ENCODE data around the gene AAK1. TPM values are rescaled to one million over a fixed set of nuclear protein-coding genes. Genes with fewer than 3 reads are reported as not detected.
A peak's percentile ranks its signal among the peaks of the same experiment; 100 is the strongest.

The AAK1 gene
- total and polyA plus RNA-seq, 2 of the 13 experiments (the other 11 are each of a cell fraction or from before 2014, with no cell fraction given): 9.8 to 10.3 TPM

DNA sequence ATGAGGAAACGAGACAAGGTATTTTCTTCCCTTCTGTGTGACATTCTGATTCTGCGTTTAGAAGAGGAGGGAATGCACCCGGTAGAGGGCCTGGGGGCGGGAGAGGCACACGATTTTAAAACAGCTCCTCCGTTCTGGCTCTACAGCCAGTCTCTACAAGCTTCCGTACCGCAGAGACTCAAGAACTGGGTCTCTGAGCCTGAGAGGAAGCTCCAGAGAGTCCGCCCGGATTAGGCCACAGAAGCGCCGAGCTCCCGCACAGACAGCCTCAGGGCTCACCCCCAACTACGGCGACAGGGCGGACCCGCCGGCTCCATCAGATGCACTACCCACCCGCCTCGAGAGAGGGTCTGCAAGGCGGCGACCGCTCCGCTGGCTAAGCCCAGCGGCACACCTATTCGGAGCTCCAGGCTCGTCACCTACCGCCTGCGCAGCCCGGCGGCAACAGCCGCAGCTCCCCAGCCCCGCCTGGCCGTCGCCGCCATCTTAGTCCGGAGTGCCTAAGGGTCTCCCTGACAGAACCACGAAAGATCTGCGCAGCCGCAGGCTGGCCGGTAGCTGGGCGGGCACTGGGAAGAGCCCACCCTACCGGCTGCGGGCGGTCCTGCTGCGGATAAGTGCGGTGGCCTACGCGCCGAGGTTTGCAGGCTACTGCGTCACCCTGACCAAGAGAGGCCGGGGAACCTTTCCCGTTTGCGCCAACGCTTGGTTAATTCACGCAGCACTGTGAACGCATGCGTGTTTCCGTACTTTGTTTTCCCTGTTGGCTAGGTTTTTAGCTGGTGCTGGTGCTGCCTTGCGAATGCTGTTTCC is 206.4 kb downstream of the AAK1 start, which contains the start of gene NFU1 (continued):
- TF ChIP-seq, protein P1, sequence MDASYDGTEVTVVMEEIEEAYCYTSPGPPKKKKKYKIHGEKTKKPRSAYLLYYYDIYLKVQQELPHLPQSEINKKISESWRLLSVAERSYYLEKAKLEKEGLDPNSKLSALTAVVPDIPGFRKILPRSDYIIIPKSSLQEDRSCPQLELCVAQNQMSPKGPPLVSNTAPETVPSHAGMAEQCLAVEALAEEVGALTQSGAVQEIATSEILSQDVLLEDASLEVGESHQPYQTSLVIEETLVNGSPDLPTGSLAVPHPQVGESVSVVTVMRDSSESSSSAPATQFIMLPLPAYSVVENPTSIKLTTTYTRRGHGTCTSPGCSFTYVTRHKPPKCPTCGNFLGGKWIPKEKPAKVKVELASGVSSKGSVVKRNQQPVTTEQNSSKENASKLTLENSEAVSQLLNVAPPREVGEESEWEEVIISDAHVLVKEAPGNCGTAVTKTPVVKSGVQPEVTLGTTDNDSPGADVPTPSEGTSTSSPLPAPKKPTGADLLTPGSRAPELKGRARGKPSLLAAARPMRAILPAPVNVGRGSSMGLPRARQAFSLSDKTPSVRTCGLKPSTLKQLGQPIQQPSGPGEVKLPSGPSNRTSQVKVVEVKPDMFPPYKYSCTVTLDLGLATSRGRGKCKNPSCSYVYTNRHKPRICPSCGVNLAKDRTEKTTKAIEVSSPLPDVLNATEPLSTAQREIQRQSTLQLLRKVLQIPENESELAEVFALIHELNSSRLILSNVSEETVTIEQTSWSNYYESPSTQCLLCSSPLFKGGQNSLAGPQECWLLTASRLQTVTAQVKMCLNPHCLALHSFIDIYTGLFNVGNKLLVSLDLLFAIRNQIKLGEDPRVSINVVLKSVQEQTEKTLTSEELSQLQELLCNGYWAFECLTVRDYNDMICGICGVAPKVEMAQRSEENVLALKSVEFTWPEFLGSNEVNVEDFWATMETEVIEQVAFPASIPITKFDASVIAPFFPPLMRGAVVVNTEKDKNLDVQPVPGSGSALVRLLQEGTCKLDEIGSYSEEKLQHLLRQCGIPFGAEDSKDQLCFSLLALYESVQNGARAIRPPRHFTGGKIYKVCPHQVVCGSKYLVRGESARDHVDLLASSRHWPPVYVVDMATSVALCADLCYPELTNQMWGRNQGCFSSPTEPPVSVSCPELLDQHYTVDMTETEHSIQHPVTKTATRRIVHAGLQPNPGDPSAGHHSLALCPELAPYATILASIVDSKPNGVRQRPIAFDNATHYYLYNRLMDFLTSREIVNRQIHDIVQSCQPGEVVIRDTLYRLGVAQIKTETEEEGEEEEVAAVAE (CRISPR knock-in tag; IDR thresholded peaks at IDR 0.05; ENCODE audit: borderline replicate concordance): no peak
- TF ChIP-seq, protein P2, sequence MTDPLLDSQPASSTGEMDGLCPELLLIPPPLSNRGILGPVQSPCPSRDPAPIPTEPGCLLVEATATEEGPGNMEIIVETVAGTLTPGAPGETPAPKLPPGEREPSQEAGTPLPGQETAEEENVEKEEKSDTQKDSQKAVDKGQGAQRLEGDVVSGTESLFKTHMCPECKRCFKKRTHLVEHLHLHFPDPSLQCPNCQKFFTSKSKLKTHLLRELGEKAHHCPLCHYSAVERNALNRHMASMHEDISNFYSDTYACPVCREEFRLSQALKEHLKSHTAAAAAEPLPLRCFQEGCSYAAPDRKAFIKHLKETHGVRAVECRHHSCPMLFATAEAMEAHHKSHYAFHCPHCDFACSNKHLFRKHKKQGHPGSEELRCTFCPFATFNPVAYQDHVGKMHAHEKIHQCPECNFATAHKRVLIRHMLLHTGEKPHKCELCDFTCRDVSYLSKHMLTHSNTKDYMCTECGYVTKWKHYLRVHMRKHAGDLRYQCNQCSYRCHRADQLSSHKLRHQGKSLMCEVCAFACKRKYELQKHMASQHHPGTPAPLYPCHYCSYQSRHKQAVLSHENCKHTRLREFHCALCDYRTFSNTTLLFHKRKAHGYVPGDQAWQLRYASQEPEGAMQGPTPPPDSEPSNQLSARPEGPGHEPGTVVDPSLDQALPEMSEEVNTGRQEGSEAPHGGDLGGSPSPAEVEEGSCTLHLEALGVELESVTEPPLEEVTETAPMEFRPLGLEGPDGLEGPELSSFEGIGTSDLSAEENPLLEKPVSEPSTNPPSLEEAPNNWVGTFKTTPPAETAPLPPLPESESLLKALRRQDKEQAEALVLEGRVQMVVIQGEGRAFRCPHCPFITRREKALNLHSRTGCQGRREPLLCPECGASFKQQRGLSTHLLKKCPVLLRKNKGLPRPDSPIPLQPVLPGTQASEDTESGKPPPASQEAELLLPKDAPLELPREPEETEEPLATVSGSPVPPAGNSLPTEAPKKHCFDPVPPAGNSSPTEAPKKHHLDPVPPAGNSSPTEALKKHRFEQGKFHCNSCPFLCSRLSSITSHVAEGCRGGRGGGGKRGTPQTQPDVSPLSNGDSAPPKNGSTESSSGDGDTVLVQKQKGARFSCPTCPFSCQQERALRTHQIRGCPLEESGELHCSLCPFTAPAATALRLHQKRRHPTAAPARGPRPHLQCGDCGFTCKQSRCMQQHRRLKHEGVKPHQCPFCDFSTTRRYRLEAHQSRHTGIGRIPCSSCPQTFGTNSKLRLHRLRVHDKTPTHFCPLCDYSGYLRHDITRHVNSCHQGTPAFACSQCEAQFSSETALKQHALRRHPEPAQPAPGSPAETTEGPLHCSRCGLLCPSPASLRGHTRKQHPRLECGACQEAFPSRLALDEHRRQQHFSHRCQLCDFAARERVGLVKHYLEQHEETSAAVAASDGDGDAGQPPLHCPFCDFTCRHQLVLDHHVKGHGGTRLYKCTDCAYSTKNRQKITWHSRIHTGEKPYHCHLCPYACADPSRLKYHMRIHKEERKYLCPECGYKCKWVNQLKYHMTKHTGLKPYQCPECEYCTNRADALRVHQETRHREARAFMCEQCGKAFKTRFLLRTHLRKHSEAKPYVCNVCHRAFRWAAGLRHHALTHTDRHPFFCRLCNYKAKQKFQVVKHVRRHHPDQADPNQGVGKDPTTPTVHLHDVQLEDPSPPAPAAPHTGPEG (CRISPR knock-in tag; IDR thresholded peaks at IDR 0.05): peak; percentile 88
- TF ChIP-seq ZKSCAN8 (CRISPR knock-in tag; IDR thresholded peaks at IDR 0.05; ENCODE audit: borderline replicate concordance): peak; percentile 67
- TF ChIP-seq FOXA3 (CRISPR knock-in tag; IDR thresholded peaks at IDR 0.05): peak; percentile 42
- no peak for TF ChIP-seq ZNF20 (CRISPR knock-in tag; IDR thresholded peaks at IDR 0.05)
- TF ChIP-seq, protein P3, sequence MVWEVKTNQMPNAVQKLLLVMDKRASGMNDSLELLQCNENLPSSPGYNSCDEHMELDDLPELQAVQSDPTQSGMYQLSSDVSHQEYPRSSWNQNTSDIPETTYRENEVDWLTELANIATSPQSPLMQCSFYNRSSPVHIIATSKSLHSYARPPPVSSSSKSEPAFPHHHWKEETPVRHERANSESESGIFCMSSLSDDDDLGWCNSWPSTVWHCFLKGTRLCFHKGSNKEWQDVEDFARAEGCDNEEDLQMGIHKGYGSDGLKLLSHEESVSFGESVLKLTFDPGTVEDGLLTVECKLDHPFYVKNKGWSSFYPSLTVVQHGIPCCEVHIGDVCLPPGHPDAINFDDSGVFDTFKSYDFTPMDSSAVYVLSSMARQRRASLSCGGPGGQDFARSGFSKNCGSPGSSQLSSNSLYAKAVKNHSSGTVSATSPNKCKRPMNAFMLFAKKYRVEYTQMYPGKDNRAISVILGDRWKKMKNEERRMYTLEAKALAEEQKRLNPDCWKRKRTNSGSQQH (CRISPR knock-in tag; IDR thresholded peaks at IDR 0.05; ENCODE audit: low read depth): peak; percentile 91
- peak; percentile 19; the same call in 1 of the 2 replicates for TF ChIP-seq RCOR2 (CRISPR knock-in tag; IDR thresholded peaks at IDR 0.05)
- TF ChIP-seq, protein P4, sequence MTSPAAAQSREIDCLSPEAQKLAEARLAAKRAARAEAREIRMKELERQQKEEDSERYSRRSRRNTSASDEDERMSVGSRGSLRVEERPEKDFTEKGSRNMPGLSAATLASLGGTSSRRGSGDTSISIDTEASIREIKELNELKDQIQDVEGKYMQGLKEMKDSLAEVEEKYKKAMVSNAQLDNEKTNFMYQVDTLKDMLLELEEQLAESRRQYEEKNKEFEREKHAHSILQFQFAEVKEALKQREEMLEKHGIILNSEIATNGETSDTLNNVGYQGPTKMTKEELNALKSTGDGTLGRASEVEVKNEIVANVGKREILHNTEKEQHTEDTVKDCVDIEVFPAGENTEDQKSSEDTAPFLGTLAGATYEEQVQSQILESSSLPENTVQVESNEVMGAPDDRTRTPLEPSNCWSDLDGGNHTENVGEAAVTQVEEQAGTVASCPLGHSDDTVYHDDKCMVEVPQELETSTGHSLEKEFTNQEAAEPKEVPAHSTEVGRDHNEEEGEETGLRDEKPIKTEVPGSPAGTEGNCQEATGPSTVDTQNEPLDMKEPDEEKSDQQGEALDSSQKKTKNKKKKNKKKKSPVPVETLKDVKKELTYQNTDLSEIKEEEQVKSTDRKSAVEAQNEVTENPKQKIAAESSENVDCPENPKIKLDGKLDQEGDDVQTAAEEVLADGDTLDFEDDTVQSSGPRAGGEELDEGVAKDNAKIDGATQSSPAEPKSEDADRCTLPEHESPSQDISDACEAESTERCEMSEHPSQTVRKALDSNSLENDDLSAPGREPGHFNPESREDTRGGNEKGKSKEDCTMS (CRISPR knock-in tag; conservative IDR thresholded peaks at IDR 0.05): no peak; the same call in 1 of the 2 replicates
- no peak for TF ChIP-seq GTF2F1 (IDR thresholded peaks at IDR 0.05; ENCODE audit: low read length)
- no peak for TF ChIP-seq CHD4 (IDR thresholded peaks at IDR 0.05; ENCODE audit: borderline replicate concordance, low read length)
- TF ChIP-seq AGO1 (IDR thresholded peaks at IDR 0.05; ENCODE audit: low read depth, low read length, poor library complexity, severe bottlenecking): peak; percentile 83
- peak; percentile 40 for TF ChIP-seq HNRNPK (IDR thresholded peaks at IDR 0.05; ENCODE audit: low read depth, low read length, poor library complexity, severe bottlenecking)
- no peak for TF ChIP-seq MATR3 (CRISPR knock-in tag; IDR thresholded peaks at IDR 0.05)
